ENCODE data around the gene NCAPD2.

Gene NCAPD2

GRCh38 chr12:6548556-6548955 lies 54.7 kb downstream of the NCAPD2 start:
- TF ChIP-seq ZNF140 (tag by site-specific recombination; IDR thresholded peaks at IDR 0.05) (no peak), MZF1 (tag by site-specific recombination; IDR thresholded peaks at IDR 0.05; ENCODE audit: borderline replicate concordance) (no peak), ZBTB17 (tag by site-specific recombination; IDR thresholded peaks at IDR 0.05) (no peak), MYNN (tag by site-specific recombination; IDR thresholded peaks at IDR 0.05; ENCODE audit: borderline replicate concordance) (no peak), SCRT2 (tag by site-specific recombination; IDR thresholded peaks at IDR 0.05) (no peak), ZNF704 (tag by site-specific recombination; IDR thresholded peaks at IDR 0.05) (no peak), ZNF629 (tag by site-specific recombination; IDR thresholded peaks at IDR 0.05) (no peak), ZSCAN23 (tag by site-specific recombination; IDR thresholded peaks at IDR 0.05) (no peak), ZNF585B (tag by site-specific recombination; IDR thresholded peaks at IDR 0.05) (no peak), ZNF529 (tag by site-specific recombination; IDR thresholded peaks at IDR 0.05; ENCODE audit: insufficient replicate concordance) (no peak), PATZ1 (tag by site-specific recombination; IDR thresholded peaks at IDR 0.05) (no peak)
- TF ChIP-seq, protein P1, sequence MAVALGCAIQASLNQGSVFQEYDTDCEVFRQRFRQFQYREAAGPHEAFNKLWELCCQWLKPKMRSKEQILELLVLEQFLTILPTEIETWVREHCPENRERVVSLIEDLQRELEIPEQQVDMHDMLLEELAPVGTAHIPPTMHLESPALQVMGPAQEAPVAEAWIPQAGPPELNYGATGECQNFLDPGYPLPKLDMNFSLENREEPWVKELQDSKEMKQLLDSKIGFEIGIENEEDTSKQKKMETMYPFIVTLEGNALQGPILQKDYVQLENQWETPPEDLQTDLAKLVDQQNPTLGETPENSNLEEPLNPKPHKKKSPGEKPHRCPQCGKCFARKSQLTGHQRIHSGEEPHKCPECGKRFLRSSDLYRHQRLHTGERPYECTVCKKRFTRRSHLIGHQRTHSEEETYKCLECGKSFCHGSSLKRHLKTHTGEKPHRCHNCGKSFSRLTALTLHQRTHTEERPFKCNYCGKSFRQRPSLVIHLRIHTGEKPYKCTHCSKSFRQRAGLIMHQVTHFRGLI (tag by site-specific recombination; IDR thresholded peaks at IDR 0.05) = no peak
- TF ChIP-seq, protein P2, sequence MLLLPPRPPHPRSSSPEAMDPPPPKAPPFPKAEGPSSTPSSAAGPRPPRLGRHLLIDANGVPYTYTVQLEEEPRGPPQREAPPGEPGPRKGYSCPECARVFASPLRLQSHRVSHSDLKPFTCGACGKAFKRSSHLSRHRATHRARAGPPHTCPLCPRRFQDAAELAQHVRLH (tag by site-specific recombination; IDR thresholded peaks at IDR 0.05) = no peak
- peaks cover 32 to 83% of the 10 kb centered on the region in 2 experiments for H3K36me3 ChIP-seq (ENCODE audit: control insufficient read depth in 2 of 2, insufficient read depth in 1 of 2, low read length in 2 of 2)
- H3K9me3 ChIP-seq (ENCODE audit: control insufficient read depth, insufficient read depth, low read depth, low read length) = no peaks in the 10 kb centered on the region
- H3K4me3 ChIP-seq (ENCODE audit: low read depth, low read length) = no peak overlapping the region
- ChIA-PET POLR2A (interaction anchor here (0.6 kb wide), 1 partner anchor 13 kb away, joined by 3 read pairs; no protein-coding TSS in a partner anchor), CTCF (interaction anchor here (0.8 to 4.3 kb wide), 2 partner anchors 10 to 11 kb away, joined by 3 to 16 read pairs; no protein-coding TSS in a partner anchor)
- H3K4me1 ChIP-seq (ENCODE audit: control insufficient read depth, insufficient read depth, low read length) = peaks cover 12% of the 10 kb centered on the region
- no peak overlapping the region for H3K27ac ChIP-seq (ENCODE audit: extremely low read depth, low read depth, low read length)

DNA sequence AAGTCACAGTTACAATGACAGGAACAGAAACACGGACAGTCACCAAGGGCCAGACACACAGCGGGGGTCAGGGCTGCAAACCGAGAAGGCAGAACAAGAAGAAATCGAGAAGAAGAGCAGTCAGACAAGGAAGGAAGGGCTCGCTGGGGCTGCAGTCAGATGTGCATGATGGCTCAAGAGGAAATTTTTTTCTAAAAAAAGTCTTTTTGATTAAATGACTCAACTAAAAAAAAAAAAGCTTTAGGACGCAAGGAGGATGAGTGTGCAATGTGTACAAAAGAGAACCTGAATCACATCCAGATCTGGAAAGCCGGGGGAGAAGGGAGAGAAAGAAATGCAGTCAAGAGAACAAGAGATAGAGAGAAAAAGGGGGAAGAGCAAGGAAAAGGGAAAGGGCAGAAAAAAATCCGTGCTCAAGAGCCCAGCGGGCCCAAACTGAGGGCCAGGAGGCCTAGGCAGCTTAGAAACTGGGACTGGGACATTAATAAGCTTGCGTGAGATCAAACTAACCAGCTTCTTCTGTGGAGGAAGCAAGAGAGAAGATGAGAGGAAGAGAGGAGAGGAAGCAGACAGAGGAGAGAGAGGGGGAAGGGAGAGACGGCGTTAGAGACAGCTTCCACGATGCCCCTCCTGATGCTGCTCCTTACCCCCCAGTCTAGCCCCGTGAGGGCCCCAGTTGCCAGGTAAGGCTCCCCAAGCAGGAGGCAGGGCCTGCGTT lies 55.2 kb downstream of the NCAPD2 start:
- ChIA-PET POLR2A (interaction anchor here (0.6 to 5.7 kb wide), 2 partner anchors 13 to 14 kb away, joined by 3 to 90 read pairs; partner anchors contain the start of gene GAPDH), CTCF (interaction anchor here (0.8 to 4.3 kb wide), 3 partner anchors 9 to 14 kb away, joined by 3 to 16 read pairs (median 7); no protein-coding TSS in a partner anchor)
- Histone ChIP-seq H3K4me3 (ENCODE audit: low read depth, low read length) (no peak overlapping the region), H3K4me1 (ENCODE audit: control insufficient read depth, insufficient read depth, low read length) (peaks cover 16% of the 10 kb centered on the region), H3K27ac (ENCODE audit: extremely low read depth, low read depth, low read length) (no peak overlapping the region), H3K9me3 (ENCODE audit: control insufficient read depth, insufficient read depth, low read depth, low read length) (no peaks in the 10 kb centered on the region), H3K36me3 (ENCODE audit: control insufficient read depth in 2 of 2, insufficient read depth in 1 of 2, low read length in 2 of 2) (peaks cover 30 to 85% of the 10 kb centered on the region in 2 experiments)
- TF ChIP-seq ZNF239 (tag by site-specific recombination; IDR thresholded peaks at IDR 0.05) (no peak), ATF2 (tag by site-specific recombination; IDR thresholded peaks at IDR 0.05; ENCODE audit: low read depth) (no peak)
